Left lung (tissue), 10 donors: Measurements from ENCODE around the gene APOL4. TPM values are rescaled to one million over a fixed set of nuclear protein-coding genes. Genes with fewer than 3 reads are reported as not detected.

Source experiments
- ATAC-seq: fragments of 200-7000 bp; cut with Tn5 transposase; one replicate; pipeline ENCODE4 v1.9.1; 2020; ENCODE audit warnings: moderate library complexity
- DNase-seq, 4 donors: peaks; one replicate each; pipeline ENCODE4 v3.0.0-alpha.2; 2013 to 2020
- H3K27ac ChIP-seq, 2 donors: fragments of 200-600 bp; sonication (generic) in 1 of 2; one replicate each; pipeline versions ENCODE4 v1.5.0 to v1.8.0; 2020 to 2021
- H3K27me3 ChIP-seq, 2 donors: fragments of 200-600 bp; sonication (generic) in 1 of 2; one replicate each; pipeline versions ENCODE4 v1.5.0 to v1.8.0; 2020 to 2021
- H3K36me3 ChIP-seq, 2 donors: fragments of 200-600 bp; sonication (generic) in 1 of 2; one replicate each; pipeline versions ENCODE4 v1.5.0 to v1.8.0; 2020 to 2021
- H3K4me1 ChIP-seq, 2 donors: fragments of 200-600 bp; one replicate each; pipeline ENCODE4 v1.8.0; 2021
- H3K4me3 ChIP-seq, 2 donors: fragments of 200-600 bp; sonication (generic) in 1 of 2; one replicate each; pipeline versions ENCODE4 v1.5.0 to v1.8.0; 2020 to 2021; ENCODE audit warnings: mild to moderate bottlenecking in 1 of 2
- H3K9me3 ChIP-seq, 2 donors: fragments of 200-600 bp; sonication (generic) in 1 of 2; one replicate each; pipeline versions ENCODE4 v1.5.0 to v1.8.0; 2020 to 2021
- intact Hi-C, 2 donors: fragments of 100-400 bp; cut with DNase I; formaldehyde crosslinking; loops; one replicate each; pipeline versions ENCODE4 v1.11.2 to v1.14.2; 2022
- polyA plus RNA-seq, 6 donors: library from polyadenylated mRNA; unstranded; fragments of 120-200 nt; gene quantifications; one replicate each; pipeline ENCODE4 v1.2.1, GENCODE V29; 2013; ENCODE audit not compliant: insufficient read length in 6 of 6
- total RNA-seq, 2 donors: library from RNA; stranded (reverse); fragmentation: NEBNext Ultra II Directional; extraction: Animal tissue kit (Norgen Biotek cat#: 25700); gene quantifications; one replicate each; pipeline ENCODE4 v1.2.1, GENCODE V29; 2021
- TF ChIP-seq, protein P1 (sequence below), 2 donors: fragments of 200-600 bp; sonication (generic) in 1 of 2; IDR thresholded peaks; one replicate each; pipeline versions ENCODE4 v1.5.0 to v1.8.0; 2021; ENCODE audit warnings: antibody characterized with exemption in 2 of 2
- donor health status: DM: no; HTN: yes; CAD: no.
- donor health status: DM: no; HTN: no; CAD: no.

Gene APOL4
- total and polyA plus RNA-seq, 8 donors: 4.9 to 18.6 (median 10.6) TPM

DNA sequence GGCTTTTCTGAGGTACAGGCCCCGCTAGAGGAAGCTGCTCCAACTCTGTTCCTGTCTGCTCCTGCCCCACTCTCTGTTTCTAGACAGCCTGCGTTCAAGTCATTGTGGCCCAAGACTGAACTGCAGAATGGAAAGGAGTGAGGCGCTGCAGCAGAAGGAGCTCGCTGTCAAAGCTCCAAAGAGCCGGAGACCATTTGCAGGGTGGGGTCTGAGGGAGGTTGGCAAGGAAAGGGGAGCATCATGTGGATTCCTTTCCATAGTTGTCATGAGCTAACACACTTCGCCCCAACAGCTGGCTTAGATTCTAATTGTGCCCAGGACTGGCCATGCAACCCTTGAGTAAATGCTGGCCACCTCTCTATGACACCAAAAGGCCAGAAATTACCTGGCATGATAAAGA is 18.8 kb downstream of the APOL4 start:
- Histone ChIP-seq H3K4me1 (peaks cover 0 to 9% of the 10 kb centered on the region in 2 donors), H3K4me3 (no peak overlapping the region), H3K27ac (no peak overlapping the region), H3K36me3 (no peaks in the 10 kb centered on the region), H3K27me3 (no peaks in the 10 kb centered on the region), H3K9me3 (no peaks in the 10 kb centered on the region)
- TF ChIP-seq, protein P1, sequence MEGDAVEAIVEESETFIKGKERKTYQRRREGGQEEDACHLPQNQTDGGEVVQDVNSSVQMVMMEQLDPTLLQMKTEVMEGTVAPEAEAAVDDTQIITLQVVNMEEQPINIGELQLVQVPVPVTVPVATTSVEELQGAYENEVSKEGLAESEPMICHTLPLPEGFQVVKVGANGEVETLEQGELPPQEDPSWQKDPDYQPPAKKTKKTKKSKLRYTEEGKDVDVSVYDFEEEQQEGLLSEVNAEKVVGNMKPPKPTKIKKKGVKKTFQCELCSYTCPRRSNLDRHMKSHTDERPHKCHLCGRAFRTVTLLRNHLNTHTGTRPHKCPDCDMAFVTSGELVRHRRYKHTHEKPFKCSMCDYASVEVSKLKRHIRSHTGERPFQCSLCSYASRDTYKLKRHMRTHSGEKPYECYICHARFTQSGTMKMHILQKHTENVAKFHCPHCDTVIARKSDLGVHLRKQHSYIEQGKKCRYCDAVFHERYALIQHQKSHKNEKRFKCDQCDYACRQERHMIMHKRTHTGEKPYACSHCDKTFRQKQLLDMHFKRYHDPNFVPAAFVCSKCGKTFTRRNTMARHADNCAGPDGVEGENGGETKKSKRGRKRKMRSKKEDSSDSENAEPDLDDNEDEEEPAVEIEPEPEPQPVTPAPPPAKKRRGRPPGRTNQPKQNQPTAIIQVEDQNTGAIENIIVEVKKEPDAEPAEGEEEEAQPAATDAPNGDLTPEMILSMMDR (IDR thresholded peaks at IDR 0.05): no peak
- DNase-seq: no peak
- intact Hi-C loops: loop anchor here in 1 of 2 donors (5.0 kb wide), 1 partner anchor 36 kb away; no protein-coding TSS in a partner anchor
- ATAC-seq: no peak

DNA sequence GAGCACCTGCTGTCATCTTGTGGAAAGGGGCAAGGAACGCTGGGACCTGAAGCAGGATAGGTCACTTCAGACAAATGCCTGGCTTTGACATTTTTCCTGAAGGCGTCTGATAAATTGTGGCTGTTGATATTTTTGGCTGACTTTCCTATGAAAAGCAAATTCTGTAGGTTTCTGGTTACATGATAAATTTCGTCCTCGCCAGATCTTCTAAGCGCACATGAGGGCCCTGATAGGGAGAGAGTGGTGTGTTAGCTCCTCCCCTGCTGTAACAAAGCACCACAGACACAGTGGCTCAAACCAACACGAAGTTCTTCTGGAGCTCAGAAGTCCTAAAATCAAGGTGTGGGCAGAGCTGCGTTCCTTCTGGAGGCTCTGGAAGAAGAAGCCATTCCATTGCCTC is 19.6 kb downstream of the APOL4 start:
- Histone ChIP-seq H3K27ac (no peak overlapping the region), H3K36me3 (no peaks in the 10 kb centered on the region), H3K9me3 (no peaks in the 10 kb centered on the region), H3K4me3 (no peak overlapping the region), H3K4me1 (peaks cover 0 to 9% of the 10 kb centered on the region in 2 donors), H3K27me3 (no peaks in the 10 kb centered on the region)
- intact Hi-C loops: loop anchor here in 1 of 2 donors (5.0 kb wide), 1 partner anchor 35 kb away; no protein-coding TSS in a partner anchor
- TF ChIP-seq, protein P1 (IDR thresholded peaks at IDR 0.05): no peak
- DNase-seq (no peak), ATAC-seq (no peak)

DNA sequence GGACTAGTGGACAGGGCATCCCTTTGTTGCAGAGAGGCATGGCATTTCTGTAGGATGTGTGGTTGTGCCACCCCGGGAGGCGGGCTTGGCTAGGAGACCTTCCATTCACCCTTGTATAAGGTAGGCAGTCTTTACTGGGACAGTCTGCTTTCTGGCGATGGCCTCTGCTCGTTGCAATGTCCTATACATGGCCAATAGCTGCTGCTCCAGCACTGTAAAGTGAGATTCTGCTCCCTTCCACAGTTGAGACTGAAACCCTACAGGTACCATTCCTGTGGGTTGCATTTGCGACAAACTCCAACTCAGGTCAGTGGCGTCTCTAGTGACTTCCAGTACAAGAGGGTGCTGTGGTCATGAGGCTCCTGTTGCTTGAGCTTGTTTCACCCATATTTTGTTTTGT is 20.7 kb downstream of the APOL4 start:
- TF ChIP-seq, protein P1 (IDR thresholded peaks at IDR 0.05): no peak

DNA sequence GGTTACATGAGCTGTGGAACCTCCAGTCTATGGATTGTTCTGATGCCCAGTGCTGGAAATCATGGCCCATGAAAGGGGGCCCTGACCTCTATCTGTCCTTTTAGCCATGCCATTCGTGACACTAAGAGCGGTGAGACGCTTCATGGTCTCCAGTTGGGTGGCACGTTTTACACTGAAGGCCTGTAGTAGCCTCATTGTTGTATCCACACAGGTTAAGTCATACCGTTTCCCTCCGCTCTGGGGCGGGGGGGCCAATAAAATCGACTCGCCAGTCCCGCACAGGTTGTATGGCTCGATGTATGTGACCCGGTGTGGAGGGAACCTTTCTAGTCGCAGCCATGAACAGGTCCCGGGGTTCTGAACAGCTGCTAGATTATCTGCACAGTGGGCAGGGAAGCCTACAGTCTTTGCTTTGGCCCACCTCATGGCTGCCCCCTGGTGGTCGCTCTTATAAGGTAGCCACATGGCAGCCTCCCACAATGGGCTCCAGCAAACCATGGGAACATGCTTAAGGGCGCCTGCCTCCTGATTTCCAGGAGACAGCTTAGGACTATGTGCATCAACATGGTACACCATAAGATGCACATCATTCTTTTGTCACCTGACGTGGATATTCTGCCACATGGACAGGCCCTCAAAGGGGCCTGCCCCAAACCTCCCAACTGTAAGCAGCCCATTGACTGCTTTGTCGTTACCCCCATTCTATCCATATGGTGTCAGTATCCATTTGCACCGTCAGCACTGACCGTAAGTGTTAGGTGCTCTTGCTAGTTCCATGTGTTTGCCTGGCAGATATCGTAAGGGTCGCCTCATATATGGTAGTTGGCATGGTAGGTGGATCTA is 21.4 kb downstream of the APOL4 start:
- TF ChIP-seq, protein P1 (IDR thresholded peaks at IDR 0.05): peak; percentile 92 to 93
- intact Hi-C loops: loop anchor here in 1 of 2 donors (5.0 kb wide), 1 partner anchor 33 kb away; no protein-coding TSS in a partner anchor
- H3K27ac ChIP-seq: no peak overlapping the region
- H3K4me3 ChIP-seq: no peak overlapping the region
- H3K27me3 ChIP-seq: no peaks in the 10 kb centered on the region
- no peaks in the 10 kb centered on the region for H3K9me3 ChIP-seq
- DNase-seq: peak; percentile 61 to 91 (median 80)
- ATAC-seq: peak; percentile 98
- no peaks in the 10 kb centered on the region for H3K36me3 ChIP-seq
- peaks cover 0 to 9% of the 10 kb centered on the region in 2 donors for H3K4me1 ChIP-seq

More for the DNA sequence above, 20.7 kb downstream of the APOL4 start:
- Histone ChIP-seq H3K4me1 (peaks cover 0 to 9% of the 10 kb centered on the region in 2 donors), H3K27me3 (no peaks in the 10 kb centered on the region), H3K36me3 (no peaks in the 10 kb centered on the region), H3K9me3 (no peaks in the 10 kb centered on the region), H3K4me3 (no peak overlapping the region), H3K27ac (no peak overlapping the region)
- ATAC-seq: no peak
- no peak for DNase-seq
- intact Hi-C loops: loop anchor here in 1 of 2 donors (5.0 kb wide), 1 partner anchor 34 kb away; no protein-coding TSS in a partner anchor

DNA sequence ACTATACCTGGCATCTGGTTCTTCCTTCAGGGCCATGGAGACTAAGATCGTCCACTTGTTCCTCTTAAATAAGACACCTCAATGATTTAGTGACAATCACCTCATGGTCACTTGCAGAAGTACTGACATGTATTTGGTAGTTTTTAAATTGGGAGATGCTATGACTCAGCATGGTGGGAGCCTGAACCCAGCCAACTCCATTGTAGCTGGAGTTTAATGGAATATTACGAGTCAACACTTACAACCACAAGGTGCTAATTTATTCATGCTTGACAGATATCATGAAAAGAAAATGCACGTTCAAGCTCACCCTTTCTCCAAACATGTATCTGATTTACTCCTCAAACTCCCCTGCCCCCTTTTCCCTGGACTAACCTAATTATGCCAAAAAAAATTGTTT is 24.4 kb downstream of the APOL4 start:
- DNase-seq (no peak), ATAC-seq (no peak)
- no peaks in the 10 kb centered on the region for H3K27me3 ChIP-seq
- H3K27ac ChIP-seq: no peak overlapping the region
- H3K4me3 ChIP-seq: no peak overlapping the region
- H3K4me1 ChIP-seq: peaks cover 0 to 9% of the 10 kb centered on the region in 2 donors
- H3K9me3 ChIP-seq: no peaks in the 10 kb centered on the region
- intact Hi-C loops: no loop called here
- TF ChIP-seq, protein P1 (IDR thresholded peaks at IDR 0.05): no peak
- H3K36me3 ChIP-seq: no peaks in the 10 kb centered on the region
